GF-D8 (cell line): ENCODE measurements around the gene ATF5.

Experiments
- DNase-seq: peaks from one replicate; lab custom pipeline; 2025; lab: John Stamatoyannopoulos, UW

Gene ATF5

GRCh38 chr19:49894879-49895565 is 34.0 kb upstream of the ATF5 start:
- no peak for DNase-seq

GRCh38 chr19:49895566-49896297 is 33.3 kb upstream of the ATF5 start:
- DNase-seq, result no peak

- peak; percentile 46 for DNase-seq
These were observed 32.0 kb upstream of the ATF5 start, which contains the start of gene IL4I1 for GRCh38 chr19:49896863-49897621. Gene IL4I1 (minus strand): TSS chr19:49896887. CDS start chr19:49896160, 727 bp downstream.

- DNase-seq, result no peak
These were observed 24.9 kb upstream of the ATF5 start for GRCh38 chr19:49904136-49904535.

- DNase-seq, result no peak
These were observed 22.0 kb upstream of the ATF5 start for GRCh38 chr19:49906879-49907564.

GRCh38 chr19:49907745-49908446 is 21.1 kb upstream of the ATF5 start:
- DNase-seq, result no peak

GRCh38 chr19:49908480-49909420 is 20.3 kb upstream of the ATF5 start:
- no peak for DNase-seq

GRCh38 chr19:49910179-49910578 is 18.8 kb upstream of the ATF5 start:
- DNase-seq, result no peak

- peak; percentile 68 for DNase-seq
These were observed 17.4 kb upstream of the ATF5 start for GRCh38 chr19:49911381-49912145.

- no peak for DNase-seq
These were observed 15.9 kb upstream of the ATF5 start for GRCh38 chr19:49912965-49913685.

- DNase-seq, result no peak
These were observed 15.3 kb upstream of the ATF5 start for GRCh38 chr19:49913720-49914119.

- no peak for DNase-seq
These were observed 13.7 kb upstream of the ATF5 start for GRCh38 chr19:49915271-49915670.

GRCh38 chr19:49916839-49917733 is 11.9 kb upstream of the ATF5 start:
- DNase-seq, result peak; percentile 22

GRCh38 chr19:49918089-49918488 is 10.9 kb upstream of the ATF5 start:
- DNase-seq, result no peak

- DNase-seq, result no peak
These were observed 8.2 kb upstream of the ATF5 start for GRCh38 chr19:49920624-49921363.

- no peak for DNase-seq
These were observed 6.9 kb upstream of the ATF5 start for GRCh38 chr19:49921871-49922795.
